Measurements from ENCODE around the gene HBG1.

- TF ChIP-seq CTCF (IDR thresholded peaks at IDR 0.05): no peak
- TF ChIP-seq POLR2A (IDR thresholded peaks at IDR 0.05): no peak
Measured at GRCh38 chr11:5231111-5231510, 18.5 kb downstream of the HBG1 start.
